Keratinocyte (primary cell): ENCODE measurements around the gene DIS3L2.

Source experiments
- EZH2 ChIP-seq: IDR thresholded peaks from one replicate; pipeline ENCODE4 v1.6.1; 2012; ENCODE audit warnings: inconsistent platforms, mild to moderate bottlenecking, low read length, moderate library complexity
- TF ChIP-seq, protein P1 (sequence below), 3 experiments: IDR thresholded peaks in 1 of 3; conservative IDR thresholded peaks in 1 of 3; optimal IDR thresholded peaks in 1 of 3; 2 replicates in 2 of 3; 3 replicates in 1 of 3; pipeline versions ENCODE3 to v1.5.1; 2011; ENCODE audit warnings: low read length in 3 of 3, mild to moderate bottlenecking in 3 of 3, moderate library complexity in 2 of 3, control low read depth in 1 of 3, inconsistent platforms in 1 of 3; ENCODE audit not compliant: insufficient read depth in 2 of 3; ENCODE audit errors: extremely low read depth in 1 of 3

DNA sequence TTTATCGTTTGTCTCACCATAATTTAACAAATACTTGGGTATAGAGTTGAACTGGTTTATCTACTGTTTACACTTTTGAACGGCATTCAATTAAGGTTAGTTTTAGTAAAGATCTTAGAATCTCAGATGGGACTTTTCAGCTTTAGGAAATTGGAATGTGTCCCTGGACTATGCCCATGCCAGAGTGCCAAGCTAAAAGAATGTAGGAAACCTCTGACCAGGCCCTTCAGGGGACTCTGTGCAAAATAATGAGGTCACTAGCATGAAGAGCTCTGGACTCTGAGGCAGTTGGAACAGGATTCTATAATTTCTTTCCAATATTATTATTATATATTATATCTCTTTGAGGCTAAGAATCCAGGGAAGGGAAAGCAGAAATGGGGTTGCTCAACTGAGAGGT lies 13.5 kb downstream of the DIS3L2 start:
- TF ChIP-seq, protein P1, sequence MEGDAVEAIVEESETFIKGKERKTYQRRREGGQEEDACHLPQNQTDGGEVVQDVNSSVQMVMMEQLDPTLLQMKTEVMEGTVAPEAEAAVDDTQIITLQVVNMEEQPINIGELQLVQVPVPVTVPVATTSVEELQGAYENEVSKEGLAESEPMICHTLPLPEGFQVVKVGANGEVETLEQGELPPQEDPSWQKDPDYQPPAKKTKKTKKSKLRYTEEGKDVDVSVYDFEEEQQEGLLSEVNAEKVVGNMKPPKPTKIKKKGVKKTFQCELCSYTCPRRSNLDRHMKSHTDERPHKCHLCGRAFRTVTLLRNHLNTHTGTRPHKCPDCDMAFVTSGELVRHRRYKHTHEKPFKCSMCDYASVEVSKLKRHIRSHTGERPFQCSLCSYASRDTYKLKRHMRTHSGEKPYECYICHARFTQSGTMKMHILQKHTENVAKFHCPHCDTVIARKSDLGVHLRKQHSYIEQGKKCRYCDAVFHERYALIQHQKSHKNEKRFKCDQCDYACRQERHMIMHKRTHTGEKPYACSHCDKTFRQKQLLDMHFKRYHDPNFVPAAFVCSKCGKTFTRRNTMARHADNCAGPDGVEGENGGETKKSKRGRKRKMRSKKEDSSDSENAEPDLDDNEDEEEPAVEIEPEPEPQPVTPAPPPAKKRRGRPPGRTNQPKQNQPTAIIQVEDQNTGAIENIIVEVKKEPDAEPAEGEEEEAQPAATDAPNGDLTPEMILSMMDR (optimal IDR thresholded peaks at IDR 0.05 in 1 of 3, IDR thresholded peaks at IDR 0.05 in 1 of 3, conservative IDR thresholded peaks at IDR 0.05 in 1 of 3; ENCODE audit: extremely low read depth in 1 of 3, insufficient read depth in 2 of 3, low read length in 3 of 3): no peak
- no peak for TF ChIP-seq EZH2
